ENCODE data around the gene MARK2.
"Not testable (repeated sequence)": the region's sequence is repeated elsewhere in the genome, so short reads cannot be mapped to it uniquely, and the experiment has no call there.

MARK2 gene

DNA sequence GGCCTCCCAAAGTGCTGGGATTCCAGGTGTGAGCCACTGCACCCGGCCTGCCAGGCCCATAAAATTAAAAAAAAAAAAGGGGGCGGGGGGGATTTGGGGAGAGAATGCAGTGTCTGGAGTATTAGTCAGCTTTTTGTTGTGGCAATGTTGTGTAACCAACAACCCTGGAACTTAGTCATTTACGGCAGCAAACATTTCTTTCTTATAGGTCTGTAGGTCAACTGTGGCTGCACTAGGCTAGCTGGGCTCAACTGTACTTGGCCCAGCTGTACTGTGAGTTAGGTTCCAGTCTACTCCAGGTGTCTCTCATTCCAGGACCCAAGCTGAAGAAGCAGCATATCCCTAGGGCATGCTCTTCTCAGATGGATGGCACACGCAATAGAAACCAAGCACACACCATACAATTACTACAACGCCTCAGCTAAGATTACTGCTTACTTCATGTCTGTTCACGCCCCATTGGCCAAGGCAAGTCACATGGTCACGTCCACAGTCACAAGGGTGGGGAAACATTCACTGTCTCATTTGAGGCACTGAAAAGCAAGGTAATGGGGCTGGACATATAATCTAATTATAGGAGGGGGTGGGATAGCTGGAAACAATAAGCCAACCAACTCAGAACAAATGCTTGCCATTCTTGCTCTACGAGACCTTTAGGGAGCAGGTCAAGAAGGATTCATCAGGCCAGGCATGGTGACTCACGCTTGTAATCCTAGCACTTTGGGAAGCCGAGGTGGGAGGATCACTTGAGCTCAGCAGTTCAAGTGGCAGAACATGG is 36.1 kb upstream of the MARK2 start:
- H3K27ac ChIP-seq: no peak overlapping the region
- DNase-seq: no peak
- H3K9me3 ChIP-seq: no peaks in the 10 kb centered on the region
- H3K4me3 ChIP-seq: no peak overlapping the region
- no peaks in the 10 kb centered on the region for H3K36me3 ChIP-seq
- no peaks in the 10 kb centered on the region for H3K27me3 ChIP-seq
- TF ChIP-seq CTCF (IDR thresholded peaks at IDR 0.05): no peak
- intact Hi-C loops (cut with DNase I; ENCODE audit: low total_unique reads): no loop called here
- H3K4me1 ChIP-seq: peaks cover 0 to 15% (median 6%) of the 10 kb centered on the region in 4 donors

DNA sequence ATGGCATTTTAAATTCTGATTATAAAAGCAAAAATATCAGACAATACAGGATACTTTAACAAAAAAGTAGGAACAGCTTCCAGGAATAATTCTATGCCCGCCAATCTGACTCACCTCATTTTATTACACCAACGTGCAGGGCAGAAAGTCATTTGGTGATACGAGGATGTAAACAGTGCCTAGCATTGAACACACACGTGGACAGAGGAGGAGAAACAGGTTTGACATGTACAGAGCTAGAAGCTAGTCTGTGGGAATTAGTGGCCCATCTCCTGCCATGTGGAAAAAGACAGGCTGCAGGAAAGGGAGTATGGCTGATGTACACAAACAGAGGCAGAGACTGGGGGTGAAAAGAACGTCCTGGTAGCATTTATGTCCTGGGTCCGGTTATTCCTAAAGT is 34.7 kb upstream of the MARK2 start:
- no peak for DNase-seq

GRCh38 chr11:63805844-63806415 is 33.0 kb upstream of the MARK2 start:
- intact Hi-C loops (cut with DNase I; ENCODE audit: low total_unique reads): no loop called here
- Histone ChIP-seq H3K4me3 (no peak overlapping the region), H3K4me1 (peaks cover 0 to 15% (median 6%) of the 10 kb centered on the region in 4 donors), H3K36me3 (no peaks in the 10 kb centered on the region), H3K27ac (peak overlapping the region; percentile 64 to 67), H3K27me3 (no peaks in the 10 kb centered on the region), H3K9me3 (no peaks in the 10 kb centered on the region)
- peak; percentile 34 to 78 for DNase-seq
- no peak for TF ChIP-seq CTCF (IDR thresholded peaks at IDR 0.05)

More for the DNA sequence above, 34.7 kb upstream of the MARK2 start:
- Histone ChIP-seq H3K4me3 (no peak overlapping the region), H3K27me3 (no peaks in the 10 kb centered on the region), H3K9me3 (no peaks in the 10 kb centered on the region), H3K27ac (no peak overlapping the region), H3K4me1 (peaks cover 0 to 15% (median 6%) of the 10 kb centered on the region in 4 donors), H3K36me3 (no peaks in the 10 kb centered on the region)
- no peak for TF ChIP-seq CTCF (IDR thresholded peaks at IDR 0.05)
- intact Hi-C loops (cut with DNase I; ENCODE audit: low total_unique reads): no loop called here

DNA sequence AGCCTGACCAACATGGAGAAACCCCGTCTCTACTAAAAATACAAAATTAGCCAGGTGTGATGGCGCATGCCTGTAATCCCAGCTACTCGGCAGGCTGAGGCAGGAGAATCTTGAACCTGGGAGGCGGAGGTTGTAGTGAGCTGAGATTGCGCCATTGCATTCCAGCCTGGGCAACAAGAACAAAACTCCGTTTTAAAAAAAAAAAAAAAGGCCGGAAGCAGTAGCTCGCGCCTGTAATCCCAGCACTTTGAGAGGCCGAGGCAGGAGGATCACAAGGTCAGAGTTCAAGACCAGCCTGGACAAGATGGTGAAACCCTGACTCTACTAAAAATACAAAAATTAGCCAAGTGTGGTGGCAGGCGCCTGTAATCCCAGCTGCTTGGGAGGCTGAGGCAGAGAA is 28.5 kb upstream of the MARK2 start:
- H3K27me3 ChIP-seq; H3K4me3 ChIP-seq; H3K36me3 ChIP-seq; DNase-seq; H3K27ac ChIP-seq; H3K9me3 ChIP-seq; intact Hi-C loops (cut with DNase I; ENCODE audit: low total_unique reads): not testable (repeated sequence)
- H3K4me1 ChIP-seq: peaks cover 0 to 38% (median 16%) of the 10 kb centered on the region in 4 donors

DNA sequence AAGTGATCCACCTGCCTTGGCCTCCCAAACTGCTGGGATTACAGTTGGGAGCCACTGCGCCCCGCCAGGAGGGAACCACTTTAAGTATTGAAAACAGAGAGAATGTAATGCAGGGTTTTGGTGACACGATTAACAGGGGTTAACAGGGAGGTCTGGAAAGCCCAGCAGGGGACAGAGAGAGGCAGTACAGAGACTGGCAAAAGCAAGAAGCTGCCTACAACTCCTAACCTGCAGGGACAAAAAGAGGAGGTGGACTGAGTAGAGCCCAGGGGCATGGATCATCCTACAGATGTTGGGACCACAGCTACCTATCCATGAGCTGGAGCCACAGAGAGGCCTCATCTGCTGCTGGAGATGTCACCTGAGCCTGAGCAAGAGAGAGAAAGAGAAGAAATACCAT is 27.4 kb upstream of the MARK2 start:
- DNase-seq: no peak
- H3K27ac ChIP-seq: no peak overlapping the region
- intact Hi-C loops (cut with DNase I; ENCODE audit: low total_unique reads): no loop called here
- H3K36me3 ChIP-seq: peaks cover 0 to 7% (median 3%) of the 10 kb centered on the region in 3 donors
- no peak overlapping the region for H3K4me3 ChIP-seq
- H3K9me3 ChIP-seq: no peaks in the 10 kb centered on the region
- no peaks in the 10 kb centered on the region for H3K27me3 ChIP-seq
- peaks cover 0 to 34% (median 18%) of the 10 kb centered on the region in 4 donors for H3K4me1 ChIP-seq
- TF ChIP-seq CTCF (IDR thresholded peaks at IDR 0.05): no peak

- peak in 1 of 2 experiments; percentile 5 for TF ChIP-seq CTCF (IDR thresholded peaks at IDR 0.05)
- H3K27ac ChIP-seq: peak within 1 kb of the TSS; percentile 71 to 80
- peak; percentile 69 to 90 for DNase-seq
- H3K27me3 ChIP-seq: no peaks in the 10 kb centered on the region
- H3K9me3 ChIP-seq: no peaks in the 10 kb centered on the region
- H3K36me3 ChIP-seq: peaks cover 3 to 22% (median 14%) of the 10 kb centered on the region in 3 donors
- H3K4me3 ChIP-seq: peak within 1 kb of the TSS; percentile 73 to 78
- intact Hi-C loops (cut with DNase I; ENCODE audit: low total_unique reads): loop anchor here (2.0 kb wide), 1 partner anchor 44 kb away; the partner anchor contains the start of gene ZFTA
- peaks cover 0 to 32% (median 19%) of the 10 kb centered on the region in 4 donors for H3K4me1 ChIP-seq
Observed at GRCh38 chr11:63813035-63813562, 25.8 kb upstream of the MARK2 start, which contains the start of gene SPINDOC. Gene SPINDOC, plus strand, starts transcription at chr11:63813456. Its CDS starts 231 bp downstream, at chr11:63813687.

Data from tibial artery (tissue), 4 donors.